AG04449 (cell line): ENCODE measurements around the gene SLC25A36.

ENCODE experiments used
- CTCF ChIA-PET: fragments of 350-600 bp; formaldehyde crosslinking; extraction: SDS; loops from one replicate; lab custom pipeline; 2021; ENCODE audit warnings: antibody characterized with exemption; lab: Yijun Ruan, JAX
- POLR2A ChIA-PET: fragments of 400-600, 350-600 bp; formaldehyde crosslinking; extraction: SDS; loops from one replicate; lab custom pipeline; 2020; ENCODE audit warnings: antibody characterized with exemption, inconsistent platforms; lab: Yijun Ruan, JAX
- DNase-seq: peaks from one replicate; pipeline ENCODE4 v3.0.0-alpha.2; 2010; ENCODE audit warnings: low read depth, low spot score
- H3K4me3 ChIP-seq: 2 replicates; pipeline ENCODE4 v1.5.1; 2011; ENCODE audit warnings: low read depth, mild to moderate bottlenecking, control low read depth, low read length
- CTCF ChIP-seq: IDR thresholded peaks from one replicate; pipeline ENCODE4 v1.5.1; 2011; ENCODE audit warnings: mild to moderate bottlenecking, moderate library complexity, low read length, control low read depth, inconsistent platforms; ENCODE audit not compliant: insufficient read depth; ENCODE audit errors: missing control alignments

The SLC25A36 gene

GRCh38 chr3:141000027-141000663 is 58.5 kb downstream of the SLC25A36 start:
- DNase-seq: no peak
- H3K4me3 ChIP-seq: no peak overlapping the region
- CTCF ChIA-PET: interaction anchor here (0.6 to 5.6 kb wide), 24 partner anchors 11 to 312 kb away, joined by 3 to 67 read pairs (median 4); no protein-coding TSS in a partner anchor
- POLR2A ChIA-PET: no interaction called here
- peak; percentile 69 for TF ChIP-seq CTCF

GRCh38 chr3:141000686-141001085 is 59.0 kb downstream of the SLC25A36 start:
- CTCF ChIA-PET: interaction anchor here (0.6 to 5.6 kb wide), 24 partner anchors 11 to 311 kb away, joined by 3 to 67 read pairs (median 4); no protein-coding TSS in a partner anchor
- DNase-seq: no peak
- no peak overlapping the region for H3K4me3 ChIP-seq
- POLR2A ChIA-PET: no interaction called here
- no peak for TF ChIP-seq CTCF

GRCh38 chr3:141006344-141006743 is 64.7 kb downstream of the SLC25A36 start:
- ChIA-PET CTCF (interaction anchor here (1.0 kb wide), 1 partner anchor 14 kb away, joined by 4 read pairs; no protein-coding TSS in a partner anchor), POLR2A (no interaction called here)
- no peak for DNase-seq
- no peak for TF ChIP-seq CTCF
- H3K4me3 ChIP-seq: no peak overlapping the region

GRCh38 chr3:141009496-141009895 is 67.9 kb downstream of the SLC25A36 start:
- H3K4me3 ChIP-seq: no peak overlapping the region
- ChIA-PET CTCF (interaction anchor here (4.4 to 5.6 kb wide), 2 partner anchors 10 to 95 kb away, joined by 34 to 45 read pairs; no protein-coding TSS in a partner anchor), POLR2A (no interaction called here)
- no peak for TF ChIP-seq CTCF
- DNase-seq: no peak

- no peak for DNase-seq
- POLR2A ChIA-PET: no interaction called here
- CTCF ChIA-PET: interaction anchor here (0.7 to 5.6 kb wide), 13 partner anchors 9 to 291 kb away, joined by 3 to 45 read pairs (median 4); no protein-coding TSS in a partner anchor
- TF ChIP-seq CTCF: peak; percentile 88
- H3K4me3 ChIP-seq: no peak overlapping the region
Observed at GRCh38 chr3:141011232-141011996, 69.8 kb downstream of the SLC25A36 start.

GRCh38 chr3:141011997-141012262 is 70.3 kb downstream of the SLC25A36 start:
- ChIA-PET CTCF (interaction anchor here (0.7 to 5.6 kb wide), 6 partner anchors 9 to 180 kb away, joined by 3 to 45 read pairs (median 8); no protein-coding TSS in a partner anchor), POLR2A (no interaction called here)
- DNase-seq: no peak
- no peak overlapping the region for H3K4me3 ChIP-seq
- no peak for TF ChIP-seq CTCF
